HG03064 (cell line): ENCODE measurements around the gene PRMT7.

ENCODE experiments used
- ATAC-seq: cut with Tn5 transposase; IDR thresholded peaks from one replicate; pipeline ENCODE4 v1.9.1; 2021; ENCODE audit warnings: low read depth; ENCODE audit not compliant: unreplicated experiment

Gene PRMT7

DNA sequence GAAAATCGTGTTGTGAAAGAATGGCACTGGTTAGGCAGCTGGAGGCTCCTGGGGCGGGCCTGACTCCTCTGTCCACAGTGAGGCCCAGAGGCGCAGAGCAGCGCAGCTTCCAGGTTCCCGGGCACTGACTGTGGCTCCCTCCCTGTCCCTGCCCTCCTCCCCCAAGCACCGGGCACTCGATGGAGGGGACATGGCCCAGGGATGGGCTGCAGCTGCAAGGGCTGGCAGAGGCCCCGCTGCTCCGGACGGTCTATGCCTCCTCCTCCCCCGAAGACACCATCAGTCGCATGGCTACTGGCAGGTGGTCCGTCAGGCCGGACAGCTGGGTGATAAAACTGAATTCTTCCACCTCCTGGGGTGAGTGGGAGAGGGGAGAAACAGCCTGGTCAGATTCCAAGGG is 50.1 kb downstream of the PRMT7 start:
- ATAC-seq, result no peak

DNA sequence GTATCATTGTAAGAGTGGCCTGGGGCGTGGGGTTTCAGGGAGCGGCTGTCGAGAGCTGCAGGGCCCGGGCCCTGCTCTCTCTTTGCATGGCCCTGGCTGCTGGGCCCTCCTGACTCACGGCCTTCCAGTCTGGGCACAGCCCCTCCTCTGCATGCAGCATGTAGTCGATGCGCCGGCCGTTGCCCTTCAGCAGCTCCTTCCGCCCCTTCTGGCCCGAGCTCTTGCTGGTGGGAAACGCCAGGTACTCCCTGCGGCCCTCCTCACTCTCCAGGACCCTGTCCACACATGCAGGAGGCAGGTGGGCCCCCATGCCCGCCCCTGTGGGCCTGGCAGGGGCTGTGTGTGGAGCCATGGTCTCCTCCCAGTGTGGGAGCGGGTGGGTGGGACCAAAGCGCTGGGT is 50.7 kb downstream of the PRMT7 start:
- no peak for ATAC-seq

DNA sequence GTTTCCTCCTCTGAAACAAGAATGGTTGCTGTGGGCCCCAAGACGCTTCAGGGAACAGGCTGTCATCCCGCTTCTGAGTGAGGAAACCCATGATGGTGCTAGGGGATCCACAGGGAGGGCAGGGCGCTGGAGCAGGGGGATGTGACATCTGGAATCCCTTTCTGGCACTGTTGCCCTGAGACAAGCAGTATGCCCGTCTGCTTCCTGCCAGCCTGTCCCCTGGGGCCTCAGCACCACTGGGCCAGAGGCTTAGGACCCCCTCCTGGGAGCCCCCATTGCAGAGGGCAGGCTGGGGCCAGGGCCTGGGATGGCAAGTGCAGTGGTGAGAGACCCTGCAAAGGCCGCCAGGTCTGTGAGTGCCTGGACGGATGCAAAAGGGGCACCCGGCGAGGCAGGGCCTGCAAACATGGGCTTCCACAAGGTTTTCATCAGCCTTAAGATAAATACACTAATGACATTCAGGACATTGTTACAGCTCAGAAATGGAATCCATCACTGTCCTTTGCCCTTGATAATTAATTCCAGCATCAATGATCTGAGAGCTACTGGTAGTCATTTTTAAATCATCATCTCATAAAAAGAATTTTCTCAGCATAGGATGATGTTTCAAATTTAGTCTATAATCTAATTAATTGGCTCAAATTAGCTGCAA is 51.6 kb downstream of the PRMT7 start:
- no peak for ATAC-seq

DNA sequence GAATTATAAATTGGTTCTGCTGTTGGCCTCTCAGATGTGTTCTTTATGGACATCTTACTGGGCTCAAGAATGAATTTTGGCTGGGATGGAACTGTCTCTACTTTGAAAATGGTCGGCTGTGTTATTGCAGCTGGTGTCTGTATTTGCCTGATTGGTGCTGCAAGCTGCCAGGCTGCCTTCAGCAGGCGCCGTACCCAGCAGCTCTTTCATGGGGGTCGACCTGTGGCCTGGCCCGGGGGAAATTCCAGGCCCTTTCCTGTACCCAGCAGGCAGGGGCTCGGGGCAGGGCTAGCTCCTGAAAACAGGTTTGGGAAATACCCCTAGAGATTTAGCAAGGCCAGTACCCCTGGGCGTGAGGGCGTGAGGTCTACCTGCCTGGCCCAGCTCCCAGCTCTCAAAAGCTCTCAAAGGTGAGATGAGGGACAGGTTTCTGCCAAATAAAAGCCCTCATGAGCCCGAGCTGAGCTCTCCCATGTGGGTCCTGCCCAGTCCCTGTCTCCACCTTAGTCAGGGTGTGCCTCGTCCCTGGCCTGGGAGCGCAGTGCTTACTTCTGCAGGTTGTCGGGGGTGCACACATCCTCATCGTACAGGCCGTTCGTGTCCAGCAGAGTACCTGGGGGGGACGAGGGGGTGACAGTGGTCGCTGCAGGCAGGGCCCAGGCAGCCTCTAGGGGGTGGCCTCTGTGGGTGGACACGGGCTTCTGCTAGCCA is 52.3 kb downstream of the PRMT7 start:
- no peak for ATAC-seq

DNA sequence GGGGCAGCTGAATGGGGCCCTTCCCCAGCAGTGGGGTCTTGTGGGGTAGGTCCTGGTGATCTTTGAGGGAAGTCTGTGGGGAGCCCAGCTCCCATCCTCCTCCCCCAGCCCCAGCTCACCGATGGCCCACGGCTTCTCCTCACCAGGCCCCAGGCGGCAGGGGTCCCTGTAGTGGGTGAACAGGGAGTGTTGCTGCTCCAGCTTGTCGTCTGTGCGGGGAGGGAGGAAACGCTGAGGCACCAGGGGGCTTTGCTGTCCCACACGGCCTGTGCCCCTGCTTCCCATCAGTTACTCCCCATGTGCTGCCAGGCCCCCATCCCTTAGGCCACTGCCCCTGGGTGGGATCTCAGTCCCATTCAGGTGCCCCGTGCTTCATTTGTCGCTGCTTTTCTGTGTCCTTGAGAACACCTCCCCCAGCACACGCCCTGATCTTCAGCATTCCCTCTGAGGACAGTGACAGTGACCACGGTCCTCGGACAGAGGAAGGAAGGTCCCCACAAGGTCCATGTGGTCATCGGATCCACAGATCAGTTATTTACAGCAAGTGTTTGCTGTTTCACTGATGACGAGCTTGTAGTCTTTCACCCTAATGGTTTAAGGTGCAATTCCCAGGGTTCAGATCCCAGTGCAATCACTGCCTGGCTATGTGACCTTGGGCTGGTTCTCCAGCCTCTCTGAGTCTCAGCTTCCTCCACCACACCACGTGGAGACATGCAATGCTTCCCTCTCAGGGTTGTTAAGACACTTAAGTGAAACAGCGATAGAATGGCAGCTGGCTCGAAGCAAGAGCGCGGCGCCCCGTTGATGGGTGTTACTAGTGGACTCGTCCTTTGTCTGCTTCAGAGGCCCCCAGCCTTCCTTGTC is 53.1 kb downstream of the PRMT7 start:
- ATAC-seq, result no peak

DNA sequence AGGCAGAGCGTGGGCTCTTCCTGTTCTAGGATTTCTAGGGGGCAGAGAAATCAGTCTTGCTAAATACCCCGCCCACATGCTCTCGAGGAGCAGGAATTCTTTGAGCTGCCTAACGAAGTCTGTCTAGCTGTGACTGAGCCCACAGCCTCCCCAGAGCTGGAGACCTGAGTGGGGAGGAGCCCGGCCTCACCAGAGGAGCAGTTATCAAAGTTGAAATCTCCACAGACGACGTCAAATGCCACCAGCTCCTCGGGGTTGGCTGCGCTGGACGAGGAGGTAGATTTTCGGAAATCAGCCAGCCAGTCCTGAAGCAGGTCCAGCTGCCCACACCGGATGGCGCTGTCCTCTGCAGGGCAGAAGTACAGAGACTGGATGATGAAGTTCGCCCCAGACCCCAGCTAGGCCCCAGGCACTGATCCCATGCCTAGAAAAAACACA is 53.8 kb downstream of the PRMT7 start:
- no peak for ATAC-seq

DNA sequence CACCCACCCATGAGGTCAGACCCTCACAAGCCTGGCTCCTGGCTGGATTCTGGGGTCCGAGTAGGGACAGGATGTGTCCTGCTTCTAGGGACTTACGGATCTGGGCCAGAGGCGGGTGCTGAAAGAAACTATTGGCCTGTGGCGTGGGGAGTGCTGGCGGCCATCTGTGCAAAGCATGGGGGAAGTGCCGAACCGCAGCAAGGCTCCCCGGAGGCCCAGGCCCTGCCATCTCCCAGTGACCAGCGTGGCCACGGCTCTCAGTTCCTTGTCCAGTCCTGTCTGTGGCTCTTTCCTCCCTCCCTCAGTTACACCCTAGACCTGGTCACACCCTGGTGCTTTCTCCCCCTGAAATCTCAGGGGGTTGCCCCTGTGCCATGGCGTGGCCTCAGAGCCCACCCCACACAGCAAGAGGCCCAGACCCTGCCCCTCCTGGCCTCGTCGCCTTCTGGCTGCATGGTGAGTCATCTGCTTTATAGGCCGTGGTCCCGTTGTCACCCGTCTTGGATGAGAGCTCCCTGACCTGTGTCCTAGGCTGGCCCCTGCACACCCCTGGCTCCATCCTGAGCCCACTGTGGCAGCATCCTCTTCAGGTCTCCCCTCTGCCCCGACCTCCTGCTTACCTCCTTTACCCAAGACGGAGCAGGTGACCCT is 54.5 kb downstream of the PRMT7 start:
- ATAC-seq, result no peak

DNA sequence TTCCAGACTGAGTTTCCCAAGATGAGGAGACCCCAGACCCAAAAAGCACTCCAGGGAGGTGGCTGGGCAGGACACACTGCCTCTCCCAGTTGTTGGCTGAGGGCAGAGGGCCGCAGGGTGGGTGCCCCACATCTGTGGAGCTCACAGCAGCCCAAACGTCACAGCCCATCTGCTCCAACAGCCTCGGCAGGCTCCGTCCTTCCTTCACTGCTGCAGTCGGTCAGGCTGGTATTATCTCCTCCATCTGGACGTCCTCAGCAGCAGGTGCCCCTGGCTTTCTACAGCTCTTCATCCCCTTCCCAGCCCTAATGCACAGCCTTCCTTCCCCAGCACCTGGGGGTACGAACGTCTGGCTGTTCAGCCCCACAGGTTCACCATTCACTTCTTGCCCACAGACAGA is 55.2 kb downstream of the PRMT7 start:
- ATAC-seq, result no peak

DNA sequence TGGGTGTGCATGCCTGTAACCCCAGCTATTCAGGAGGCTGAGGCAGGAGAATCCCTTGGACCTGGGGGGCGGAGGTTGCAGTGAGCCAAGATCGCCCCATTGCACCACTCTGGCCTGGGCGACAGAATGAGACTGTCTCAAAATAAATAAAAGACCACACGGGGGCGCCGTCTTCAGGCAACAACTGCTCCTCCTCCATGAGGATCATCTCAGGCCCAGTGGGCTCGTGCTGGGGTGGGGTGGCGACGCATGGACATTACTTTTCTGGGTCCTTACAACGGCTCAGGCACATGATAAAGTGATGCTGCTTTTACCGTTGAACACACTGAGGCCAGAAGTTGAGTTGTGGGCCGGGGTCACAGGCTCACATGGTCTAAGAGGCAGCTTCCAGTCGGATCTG is 56.2 kb downstream of the PRMT7 start:
- ATAC-seq, result no peak

DNA sequence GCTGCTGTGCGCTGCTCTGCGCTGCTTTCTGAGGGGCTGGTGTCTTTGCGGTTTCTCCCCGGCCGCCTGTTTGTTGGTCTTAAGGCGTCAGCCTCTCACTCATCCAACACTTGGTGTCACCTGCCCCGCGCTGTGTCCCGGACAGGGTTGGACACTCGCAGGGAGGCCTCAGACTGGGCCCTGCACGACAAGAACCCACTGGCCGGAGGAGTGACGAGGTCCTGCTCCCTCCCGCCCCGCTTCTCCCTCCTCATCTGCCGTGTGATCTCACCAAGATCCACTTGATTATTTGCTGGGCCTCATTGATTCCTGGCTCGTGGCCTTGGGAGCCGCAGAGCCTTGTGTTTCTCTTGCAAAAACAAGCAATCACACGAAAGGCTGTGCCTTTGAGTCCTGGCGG is 56.6 kb downstream of the PRMT7 start:
- no peak for ATAC-seq

DNA sequence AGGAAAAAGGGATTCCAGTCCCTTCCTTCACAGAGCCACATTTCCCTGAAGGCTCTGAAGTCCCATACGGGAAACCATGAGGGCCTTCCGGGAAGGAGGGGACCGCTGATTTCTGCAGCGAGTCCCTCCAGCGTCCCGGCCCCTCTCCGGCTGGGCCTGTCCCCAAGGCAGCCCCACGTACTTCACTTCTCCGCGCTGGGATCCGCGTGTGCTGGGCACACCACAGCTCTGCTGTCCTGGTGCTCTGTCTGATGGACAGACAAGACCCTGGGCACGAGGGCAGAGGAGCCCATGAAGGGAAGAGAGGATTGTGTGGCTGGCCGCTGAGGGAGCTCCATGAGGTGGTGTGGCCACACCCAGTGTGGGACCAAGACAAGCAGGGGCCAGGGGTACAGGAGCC is 57.1 kb downstream of the PRMT7 start:
- ATAC-seq, result no peak

DNA sequence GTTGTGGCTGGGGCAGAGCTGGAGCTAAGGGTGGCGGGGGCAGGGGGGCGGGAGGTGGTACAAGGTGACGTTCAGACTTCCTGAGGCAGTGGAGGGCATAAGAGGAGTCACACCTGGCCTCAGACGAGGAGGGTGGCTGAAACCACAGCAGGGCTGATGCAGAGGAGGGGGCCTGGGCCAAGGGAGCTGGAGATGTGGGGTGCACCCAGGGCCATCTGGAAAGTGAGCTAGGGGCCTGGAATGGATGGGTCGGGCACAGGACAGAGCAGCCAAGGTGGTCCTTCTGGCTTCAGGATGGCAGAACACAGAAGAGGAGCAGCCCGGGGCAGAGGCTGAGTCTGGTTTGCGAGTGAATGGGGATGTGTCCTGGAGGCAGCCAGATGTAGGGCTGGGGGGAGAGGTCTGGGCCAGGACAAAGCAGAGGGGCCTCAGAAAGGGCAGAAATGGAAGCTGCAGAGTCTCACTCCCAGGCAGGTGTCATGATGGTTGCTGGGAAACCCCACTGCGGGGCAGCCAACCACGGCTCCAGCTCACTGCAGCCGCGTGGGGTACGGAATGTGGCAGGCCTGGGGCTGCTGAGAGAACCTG is 57.6 kb downstream of the PRMT7 start:
- no peak for ATAC-seq

DNA sequence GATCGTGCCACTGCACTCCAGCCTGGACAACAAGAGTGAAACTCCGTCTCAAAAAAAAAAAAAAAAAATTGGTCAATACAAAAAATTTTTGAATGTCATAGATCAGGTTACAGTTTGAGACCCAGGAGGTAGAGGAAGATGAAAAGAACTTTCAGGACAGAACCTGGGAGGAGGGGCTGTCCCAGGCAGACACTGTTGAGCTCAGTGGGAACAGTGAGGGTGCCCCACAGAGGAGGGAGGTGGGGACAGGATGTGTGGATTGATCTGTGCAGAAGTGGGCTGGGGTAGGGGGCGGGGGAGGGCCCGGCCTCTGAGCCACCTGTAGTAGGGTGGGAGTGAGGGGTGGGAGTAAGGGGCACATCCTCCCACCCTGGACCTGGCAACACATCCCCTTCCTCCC is 58.3 kb downstream of the PRMT7 start:
- ATAC-seq, result no peak

DNA sequence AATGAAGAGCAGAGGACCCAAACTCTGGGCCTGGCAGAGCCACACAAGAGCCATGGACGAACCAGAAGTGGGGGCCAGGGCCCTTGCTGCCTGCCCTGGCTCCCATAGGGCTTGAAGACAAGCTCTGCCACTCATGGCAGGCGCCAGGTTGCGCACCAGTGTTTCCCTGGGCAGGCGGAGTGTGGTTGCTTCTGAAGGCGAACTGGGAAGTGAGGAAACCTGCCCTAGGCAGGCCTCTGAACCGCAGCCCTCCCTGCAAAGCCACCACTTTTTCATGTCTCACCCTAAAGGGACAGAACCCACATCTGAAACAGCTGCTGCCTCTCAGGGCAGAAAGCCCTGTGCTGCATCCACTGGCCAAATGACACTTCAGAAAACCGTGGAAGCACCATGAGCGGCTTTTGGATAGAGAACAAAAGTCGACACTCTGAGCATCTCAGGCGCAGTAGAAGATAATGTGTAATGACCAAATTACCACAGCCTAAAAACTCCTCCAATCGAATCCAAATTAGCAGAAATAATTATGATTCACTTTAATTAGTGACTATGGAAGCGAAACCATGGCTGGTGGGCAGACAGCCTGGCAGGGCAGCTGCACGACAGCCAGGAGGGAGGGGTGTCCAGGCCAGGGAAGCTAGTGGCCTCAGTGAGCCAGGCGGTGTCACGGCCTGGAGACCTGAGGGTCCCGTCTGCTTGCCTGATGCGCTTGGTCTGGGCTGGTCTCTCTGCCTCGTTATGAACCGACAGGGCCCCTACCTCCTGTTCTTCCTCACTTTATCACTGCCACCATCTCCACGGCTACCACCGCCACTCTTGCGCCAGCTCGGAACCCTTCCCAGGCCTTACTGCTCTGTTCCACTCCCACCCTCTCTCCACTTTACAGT is 59.1 kb downstream of the PRMT7 start:
- no peak for ATAC-seq

DNA sequence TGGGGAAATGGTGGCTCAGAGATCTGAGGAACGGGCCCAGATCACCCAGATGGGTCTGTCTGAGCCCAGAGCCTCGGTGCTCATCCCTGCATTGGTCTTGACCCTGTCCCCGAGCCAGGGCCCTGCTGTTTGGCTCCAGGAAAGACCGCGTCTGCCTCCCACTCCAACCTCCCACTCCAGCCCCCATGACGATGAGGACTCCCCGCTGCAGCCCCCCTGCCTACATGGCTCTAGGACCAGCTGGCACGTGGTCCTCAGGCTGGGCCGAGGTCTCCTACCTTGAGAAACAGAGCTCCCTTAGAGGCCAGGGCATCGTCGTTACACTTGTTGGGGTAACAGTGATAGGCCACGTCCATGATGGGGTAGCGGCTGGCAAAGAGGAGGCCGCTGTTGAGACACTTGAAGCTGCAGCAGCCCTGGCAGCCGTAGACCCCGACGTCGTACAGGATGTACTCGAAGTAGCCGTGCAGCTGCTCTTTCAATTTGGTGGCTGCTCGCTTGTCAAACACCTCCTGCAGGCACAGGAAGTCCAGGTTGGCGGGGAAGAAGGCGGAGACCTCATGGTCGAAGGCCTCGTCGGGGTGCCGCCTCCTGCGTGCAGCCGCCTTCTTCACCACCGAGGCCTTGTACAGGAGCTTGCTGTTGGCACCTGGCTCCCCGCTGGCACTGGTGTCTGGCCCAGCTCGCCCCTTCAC is 59.9 kb downstream of the PRMT7 start:
- ATAC-seq, result no peak

DNA sequence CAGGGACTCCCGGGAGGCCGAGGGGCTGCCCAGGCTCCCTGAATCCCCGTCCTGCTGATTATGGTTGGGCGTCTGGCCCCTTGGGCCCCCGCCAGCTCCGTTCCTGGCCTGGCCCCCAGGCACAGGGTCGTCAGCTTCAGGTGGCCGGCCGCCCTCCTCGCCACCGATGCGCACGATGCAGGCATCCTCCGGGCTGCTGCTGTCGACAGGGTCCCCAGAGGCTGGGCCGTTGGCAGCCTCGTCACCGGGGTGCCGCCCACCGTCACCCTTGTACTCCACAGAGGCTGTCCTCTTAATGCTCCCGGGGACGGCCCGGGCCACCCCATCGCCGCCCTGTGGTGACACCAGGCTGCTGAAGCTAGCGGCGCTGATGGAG is 60.4 kb downstream of the PRMT7 start:
- no peak for ATAC-seq

DNA sequence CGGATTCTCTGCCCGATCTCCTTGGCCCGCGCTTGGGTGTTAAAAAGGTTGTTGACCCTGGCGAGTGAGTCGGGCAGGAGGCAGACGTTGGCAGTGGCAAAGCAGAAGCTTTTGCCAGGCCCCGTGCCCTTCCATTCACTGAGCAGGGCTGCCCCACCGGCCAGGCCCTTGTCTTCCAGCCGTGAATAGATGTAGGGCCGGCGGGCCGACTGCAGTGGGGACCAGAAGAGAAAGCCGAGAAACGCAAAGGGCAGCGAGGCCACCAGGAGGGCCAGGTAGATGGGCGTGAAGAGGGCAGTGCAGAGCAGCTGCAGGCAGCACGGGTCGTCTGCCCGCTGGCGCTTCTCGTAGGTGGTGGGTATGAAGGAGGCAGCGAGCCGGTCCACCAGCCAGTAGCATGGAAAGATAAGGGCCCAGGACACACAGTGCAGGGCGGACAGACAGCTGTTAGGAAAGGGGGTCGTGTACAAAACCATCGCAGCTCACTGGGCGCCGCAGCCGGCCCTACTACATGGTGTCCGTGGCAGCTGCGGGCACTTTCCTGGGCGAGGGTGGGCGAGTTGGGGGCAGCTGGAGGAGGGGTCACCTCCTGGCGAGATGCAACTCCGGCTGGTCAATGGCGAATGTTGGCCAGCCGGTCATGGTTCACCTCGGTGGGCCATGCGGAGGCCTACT is 61.0 kb downstream of the PRMT7 start:
- no peak for ATAC-seq

DNA sequence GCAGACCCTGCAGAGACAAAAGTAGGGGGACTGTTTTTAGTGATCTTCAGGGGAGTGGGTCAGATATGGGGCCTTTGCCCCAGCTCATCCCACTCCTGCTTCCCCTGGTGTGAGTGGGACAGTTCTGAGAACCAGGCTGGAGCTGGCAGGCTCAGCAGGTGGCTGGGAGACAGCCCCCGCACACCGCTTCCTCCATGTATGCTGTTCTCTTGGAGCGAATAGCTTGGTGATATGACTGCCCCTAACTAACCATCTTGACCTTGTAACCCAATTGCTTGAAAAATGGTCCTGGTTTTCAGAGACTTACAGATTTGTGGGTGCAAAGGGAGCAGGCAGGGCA is 61.5 kb downstream of the PRMT7 start:
- ATAC-seq, result no peak

DNA sequence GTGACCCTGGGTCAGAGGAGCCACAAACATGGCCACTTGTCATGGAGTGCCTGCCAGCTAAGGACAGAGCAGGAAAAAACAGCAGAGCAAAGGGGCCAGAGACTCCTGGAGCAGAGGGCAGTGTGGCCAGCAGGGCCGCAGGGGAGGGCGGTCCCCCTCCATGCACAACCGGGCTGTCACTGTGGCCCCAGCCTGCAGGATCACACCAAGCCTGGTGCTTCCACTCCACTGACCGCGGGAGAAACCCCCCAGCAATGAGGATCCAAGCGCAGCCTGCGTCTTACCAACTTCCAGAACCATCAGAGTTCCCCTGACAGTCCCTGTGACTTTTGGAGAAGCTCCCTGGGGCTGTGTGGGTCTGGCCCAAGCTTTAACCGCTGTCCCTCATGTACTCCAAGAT is 62.0 kb downstream of the PRMT7 start:
- no peak for ATAC-seq
